ENCODE results near the gene CARNS1.

DNA sequence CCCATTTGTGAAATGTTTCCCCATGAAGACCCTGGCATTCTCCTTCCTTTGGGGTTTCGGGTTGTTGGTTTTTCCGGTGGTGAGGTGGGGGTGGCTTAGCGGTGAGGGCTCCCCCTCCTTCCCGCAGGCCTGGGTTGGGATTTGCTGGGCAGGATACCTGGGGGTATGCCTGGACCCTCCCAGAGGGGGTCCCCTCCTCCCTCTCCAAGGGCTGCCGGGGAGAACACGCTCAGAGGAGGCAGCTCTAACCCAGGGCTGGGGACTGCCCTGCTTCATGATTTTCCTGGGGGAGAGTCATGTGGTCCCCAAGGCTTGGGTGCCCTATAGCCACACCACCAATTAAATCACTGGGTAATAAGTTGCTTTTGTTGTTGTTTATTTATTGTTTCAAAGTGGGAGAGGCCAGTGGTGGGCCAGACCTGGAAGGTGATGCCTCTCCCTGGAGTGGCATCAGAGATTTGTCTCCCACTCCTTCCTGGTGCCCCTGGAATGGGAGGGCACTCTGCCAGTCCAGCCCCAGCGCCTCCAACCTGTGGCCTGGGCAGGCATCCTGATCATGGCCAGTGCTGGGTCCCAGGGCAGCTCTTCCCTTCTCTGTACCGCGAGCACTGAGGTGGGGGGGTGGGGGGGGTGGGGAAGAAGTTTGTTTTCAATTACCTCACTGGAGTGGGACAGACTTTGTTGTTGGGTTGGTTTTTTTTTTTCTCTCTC, 40.8 kb upstream of the CARNS1 start:
- TF ChIP-seq EZH2 (IDR thresholded peaks at IDR 0.05; ENCODE audit: insufficient read depth, poor library complexity, severe bottlenecking) (no peak), EZH2phosphoT487 (IDR thresholded peaks at IDR 0.05; ENCODE audit: insufficient read depth, low read depth) (no peak)
